Tibial artery (tissue), 4 donors: ENCODE measurements around the gene CTIF.

ENCODE experiments used
- DNase-seq, 2 donors: peaks; one replicate each; pipeline ENCODE4 v3.0.0-alpha.2; 2019
- H3K27ac ChIP-seq, 2 donors: fragments of 200-600 bp; sonication (generic) in 1 of 2; 1 replicate in 1 of 2; 2 replicates in 1 of 2; pipeline ENCODE4 v1.5.1; 2018 to 2019; ENCODE audit warnings: mild to moderate bottlenecking in 1 of 2
- H3K27me3 ChIP-seq, 2 donors: fragments of 200-600 bp; sonication (generic) in 1 of 2; one replicate each; pipeline versions ENCODE4 v1.5.1 to v1.6.0; 2016 to 2019
- H3K36me3 ChIP-seq, 3 donors: fragments of 200-600 bp; sonication (generic) in 2 of 3; one replicate each; pipeline ENCODE4 v1.5.1; 2016 to 2019; ENCODE audit warnings: mild to moderate bottlenecking in 2 of 3
- H3K4me1 ChIP-seq, 4 donors: fragments of 200-600 bp; sonication (generic) in 2 of 4; 1 replicate in 3 of 4; 2 replicates in 1 of 4; pipeline ENCODE4 v1.5.1; 2016 to 2019
- H3K4me3 ChIP-seq, 2 donors: fragments of 200-600 bp; sonication (generic) in 1 of 2; 1 replicate in 1 of 2; 2 replicates in 1 of 2; pipeline ENCODE4 v1.5.1; 2018 to 2019; ENCODE audit warnings: mild to moderate bottlenecking in 2 of 2
- H3K9me3 ChIP-seq, 3 donors: fragments of 200-600 bp; sonication (generic) in 1 of 3; one replicate each; pipeline ENCODE4 v1.5.1; 2016 to 2019
- intact Hi-C: fragments of 100-400 bp; cut with DNase I; formaldehyde crosslinking; loops from one replicate; pipeline ENCODE4 v1.15.0; 2023; ENCODE audit warnings: low total_unique reads
- TF ChIP-seq, protein P1 (sequence below), 2 experiments: fragments of 200-600 bp in 1 of 2; fragments of 450-650 bp in 1 of 2; IDR thresholded peaks; one replicate each; pipeline ENCODE4 v1.5.1; 2017 to 2019; ENCODE audit warnings: antibody characterized with exemption in 2 of 2, mild to moderate bottlenecking in 1 of 2, moderate library complexity in 1 of 2

CTIF gene

GRCh38 chr18:48885924-48886400, 347.1 kb downstream of the CTIF start:
- intact Hi-C loops, result no loop called here
- Histone ChIP-seq H3K27me3 (no peaks in the 10 kb centered on the region), H3K4me3 (no peak overlapping the region), H3K27ac (peak overlapping the region; percentile 20 to 39), H3K36me3 (no peaks in the 10 kb centered on the region), H3K4me1 (peaks cover 0 to 54% (median 26%) of the 10 kb centered on the region in 4 donors), H3K9me3 (no peaks in the 10 kb centered on the region)
- peak in 1 of 2 donors; percentile 56 for DNase-seq
- TF ChIP-seq, protein P1, sequence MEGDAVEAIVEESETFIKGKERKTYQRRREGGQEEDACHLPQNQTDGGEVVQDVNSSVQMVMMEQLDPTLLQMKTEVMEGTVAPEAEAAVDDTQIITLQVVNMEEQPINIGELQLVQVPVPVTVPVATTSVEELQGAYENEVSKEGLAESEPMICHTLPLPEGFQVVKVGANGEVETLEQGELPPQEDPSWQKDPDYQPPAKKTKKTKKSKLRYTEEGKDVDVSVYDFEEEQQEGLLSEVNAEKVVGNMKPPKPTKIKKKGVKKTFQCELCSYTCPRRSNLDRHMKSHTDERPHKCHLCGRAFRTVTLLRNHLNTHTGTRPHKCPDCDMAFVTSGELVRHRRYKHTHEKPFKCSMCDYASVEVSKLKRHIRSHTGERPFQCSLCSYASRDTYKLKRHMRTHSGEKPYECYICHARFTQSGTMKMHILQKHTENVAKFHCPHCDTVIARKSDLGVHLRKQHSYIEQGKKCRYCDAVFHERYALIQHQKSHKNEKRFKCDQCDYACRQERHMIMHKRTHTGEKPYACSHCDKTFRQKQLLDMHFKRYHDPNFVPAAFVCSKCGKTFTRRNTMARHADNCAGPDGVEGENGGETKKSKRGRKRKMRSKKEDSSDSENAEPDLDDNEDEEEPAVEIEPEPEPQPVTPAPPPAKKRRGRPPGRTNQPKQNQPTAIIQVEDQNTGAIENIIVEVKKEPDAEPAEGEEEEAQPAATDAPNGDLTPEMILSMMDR (IDR thresholded peaks at IDR 0.05), result no peak

GRCh38 chr18:48886520-48887293, 347.9 kb downstream of the CTIF start:
- DNase-seq, result no peak
- Histone ChIP-seq H3K4me1 (peaks cover 0 to 54% (median 26%) of the 10 kb centered on the region in 4 donors), H3K9me3 (no peaks in the 10 kb centered on the region), H3K27ac (no peak overlapping the region), H3K27me3 (no peaks in the 10 kb centered on the region), H3K36me3 (no peaks in the 10 kb centered on the region), H3K4me3 (no peak overlapping the region)
- TF ChIP-seq, protein P1 (IDR thresholded peaks at IDR 0.05), result no peak
- intact Hi-C loops, result no loop called here

DNA sequence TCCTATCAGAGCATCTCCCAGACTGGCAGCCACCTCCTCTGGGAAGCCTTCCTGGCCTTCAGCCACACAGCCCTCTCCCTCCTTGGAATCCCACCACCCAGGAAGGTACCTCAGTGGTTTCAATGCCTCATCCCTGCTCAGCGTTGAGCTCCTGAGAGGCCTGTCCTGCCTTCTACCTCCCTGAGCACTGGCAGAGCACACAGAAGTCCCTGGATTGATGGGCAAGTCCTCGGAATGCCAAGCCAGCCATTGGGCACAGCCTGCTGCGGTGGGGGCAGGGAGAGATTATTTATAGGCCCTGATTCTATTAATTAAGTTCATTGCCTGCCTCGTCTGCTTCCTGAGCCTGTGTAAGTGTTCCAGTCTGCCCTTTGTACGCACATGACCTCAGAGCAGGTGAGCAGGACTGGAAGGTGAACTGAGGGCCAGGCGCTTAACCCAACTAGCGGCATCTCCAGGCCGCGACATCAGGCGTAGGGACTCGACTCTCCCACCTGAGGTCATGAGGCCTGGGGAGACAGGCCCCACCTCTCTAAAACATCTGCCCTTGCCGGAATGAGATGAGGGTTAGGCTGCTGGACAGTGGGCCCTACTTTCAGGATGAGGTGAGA, 348.6 kb downstream of the CTIF start:
- Histone ChIP-seq H3K36me3 (no peaks in the 10 kb centered on the region), H3K4me3 (no peak overlapping the region), H3K27ac (no peak overlapping the region), H3K27me3 (no peaks in the 10 kb centered on the region), H3K4me1 (peaks cover 0 to 54% (median 26%) of the 10 kb centered on the region in 4 donors), H3K9me3 (no peaks in the 10 kb centered on the region)
- DNase-seq, result peak; percentile 13 to 56
- intact Hi-C loops, result no loop called here
- TF ChIP-seq, protein P1 (IDR thresholded peaks at IDR 0.05), result no peak

GRCh38 chr18:48887905-48888772, 349.3 kb downstream of the CTIF start:
- Histone ChIP-seq H3K27ac (peak overlapping the region in 1 of 2 donors; percentile 72), H3K36me3 (no peaks in the 10 kb centered on the region), H3K4me1 (peaks cover 0 to 56% (median 27%) of the 10 kb centered on the region in 4 donors), H3K27me3 (no peaks in the 10 kb centered on the region), H3K9me3 (no peaks in the 10 kb centered on the region), H3K4me3 (no peak overlapping the region)
- TF ChIP-seq, protein P1 (IDR thresholded peaks at IDR 0.05), result no peak
- intact Hi-C loops, result no loop called here
- peak in 1 of 2 donors; percentile 35 for DNase-seq

- H3K4me1 ChIP-seq, result peaks cover 0 to 62% (median 32%) of the 10 kb centered on the region in 4 donors
- no peaks in the 10 kb centered on the region for H3K9me3 ChIP-seq
- no peak overlapping the region for H3K4me3 ChIP-seq
- intact Hi-C loops, result no loop called here
- TF ChIP-seq, protein P1 (IDR thresholded peaks at IDR 0.05), result no peak
- no peaks in the 10 kb centered on the region for H3K36me3 ChIP-seq
- H3K27me3 ChIP-seq, result no peaks in the 10 kb centered on the region
- DNase-seq, result peak in 1 of 2 donors; percentile 55
- H3K27ac ChIP-seq, result peak overlapping the region; percentile 52 to 72
Observed at GRCh38 chr18:48888773-48889080, 349.9 kb downstream of the CTIF start.
